HG02938 (cell line): ENCODE results near the gene PHTF2.
"Not testable (repeated sequence)": the region's sequence is repeated elsewhere in the genome, so short reads cannot be mapped to it uniquely, and the experiment has no call there.

Source experiments
- ATAC-seq: cut with Tn5 transposase; IDR thresholded peaks from one replicate; pipeline ENCODE4 v1.9.1; 2021; ENCODE audit warnings: mild to moderate bottlenecking, moderate library complexity; ENCODE audit not compliant: unreplicated experiment

The PHTF2 gene

DNA sequence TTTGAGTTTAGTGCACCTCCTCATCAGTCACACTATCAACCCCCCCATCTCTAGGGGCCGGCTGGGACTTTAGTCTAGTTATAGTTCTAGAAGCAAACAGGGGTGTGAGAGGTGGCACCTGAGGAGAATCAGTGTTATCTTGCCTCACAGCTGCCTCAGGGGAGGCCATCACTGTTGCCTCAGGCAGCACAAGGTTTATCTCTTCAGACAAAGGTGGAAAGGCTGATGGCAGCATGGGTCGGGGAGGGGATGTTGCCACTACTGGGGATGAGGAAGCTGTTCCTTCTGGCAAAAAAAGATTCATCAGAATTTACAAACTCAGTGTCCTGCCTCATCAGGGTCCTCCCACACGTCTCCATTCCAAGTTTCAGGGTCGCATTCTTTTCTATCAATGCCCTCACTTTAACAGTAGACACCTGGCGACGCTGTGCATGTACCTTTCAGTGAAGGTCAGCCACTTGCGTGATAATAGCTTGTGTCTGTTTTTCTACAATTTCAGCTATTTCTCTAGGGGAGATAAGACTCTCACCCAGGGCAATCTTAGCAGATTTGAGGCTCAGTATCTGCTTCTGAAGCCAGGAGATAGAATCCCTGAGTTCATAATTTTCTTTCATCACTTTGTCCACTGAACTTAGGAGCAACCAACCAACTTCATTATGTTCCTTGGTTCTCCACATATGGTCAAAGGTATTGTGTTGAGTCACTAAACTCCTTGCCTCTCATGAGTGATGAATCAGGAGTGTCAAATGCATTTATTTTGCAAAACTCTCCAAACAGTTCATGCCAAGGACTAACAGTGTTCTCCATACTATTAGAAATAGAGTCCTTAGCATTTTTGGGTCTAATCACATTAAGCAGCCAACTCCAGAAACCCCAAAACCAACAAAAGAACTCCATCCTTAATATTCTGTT lies 75.1 kb downstream of the PHTF2 start:
- ATAC-seq = not testable (repeated sequence)

DNA sequence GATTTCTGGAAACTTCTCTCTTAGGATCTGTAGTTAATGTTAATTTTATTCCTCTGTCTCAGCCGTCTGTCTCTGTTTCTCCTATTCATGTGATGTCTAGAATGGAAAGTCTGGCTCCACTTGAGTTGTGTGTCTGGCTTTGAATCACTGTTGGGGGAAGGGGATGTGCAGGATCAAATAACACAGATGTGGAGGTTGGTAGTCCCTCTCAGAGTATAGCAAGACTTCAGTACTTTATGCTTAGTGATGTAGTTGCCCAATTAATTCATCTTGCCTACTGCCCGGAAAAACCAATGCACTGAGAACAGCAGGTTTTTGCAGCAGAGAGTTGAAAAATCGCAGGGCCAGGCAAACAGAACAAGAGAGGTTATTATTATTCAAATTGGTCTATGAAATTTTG lies 79.2 kb downstream of the PHTF2 start:
- ATAC-seq = no peak

DNA sequence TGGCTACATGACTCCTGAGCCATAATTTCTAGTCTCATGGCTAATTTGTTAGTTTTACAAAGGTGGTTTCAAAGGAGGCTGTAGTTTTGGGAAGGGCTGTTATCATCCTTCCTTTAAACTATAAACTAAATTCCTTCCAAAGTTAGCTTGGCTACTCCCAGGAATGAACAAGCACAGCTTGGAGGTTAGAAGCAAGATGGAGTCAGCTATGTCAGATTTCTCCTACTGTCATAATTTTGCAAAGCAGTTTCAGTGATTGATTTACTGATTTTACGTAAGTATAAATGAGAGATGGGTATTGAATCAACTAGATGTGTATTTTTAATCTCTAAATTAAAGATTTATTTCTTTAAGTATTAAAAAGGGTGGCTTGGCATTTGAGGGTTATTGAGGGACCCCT lies 79.9 kb downstream of the PHTF2 start:
- ATAC-seq = no peak

DNA sequence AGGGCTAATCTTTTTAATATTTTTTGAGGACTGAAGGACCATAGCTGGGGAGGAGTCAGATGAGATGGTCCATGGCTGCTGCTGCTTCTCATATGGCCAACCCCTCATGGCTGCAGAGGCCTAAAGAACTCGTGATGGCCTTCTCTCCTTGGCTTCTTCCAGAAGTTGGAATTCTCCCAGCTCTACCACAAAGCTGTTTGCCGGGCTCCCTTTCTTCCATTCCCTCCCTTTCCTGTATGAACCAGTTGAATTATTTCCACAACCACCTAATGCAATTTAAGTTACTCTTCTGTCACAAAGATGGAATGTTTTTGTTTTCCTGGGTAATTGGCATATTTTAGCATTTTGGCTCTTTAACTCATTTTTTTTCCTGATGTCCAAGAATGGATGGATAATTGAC lies 80.7 kb downstream of the PHTF2 start:
- ATAC-seq = no peak

GRCh38 chr7:77881871-77882270 lies 83.3 kb downstream of the PHTF2 start:
- no peak for ATAC-seq

DNA sequence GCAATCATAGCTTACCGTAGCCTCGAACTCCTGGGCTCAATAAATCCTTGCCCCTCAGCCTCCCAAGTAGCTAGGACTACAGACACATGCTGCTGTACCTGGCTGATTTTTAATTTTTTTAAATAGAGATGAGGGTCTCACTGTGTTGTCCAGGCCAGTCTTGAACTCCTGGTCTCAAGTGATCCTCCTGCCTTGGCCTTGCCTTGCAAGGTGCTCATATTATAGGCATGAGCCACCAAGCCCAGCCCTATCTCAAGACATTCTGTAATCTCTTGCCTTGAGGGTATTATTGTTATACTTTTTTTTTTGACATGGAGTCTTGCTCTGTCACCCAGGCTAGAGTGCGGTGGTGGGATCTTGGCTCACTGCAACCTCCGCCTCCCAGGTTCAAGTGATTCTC lies 86.6 kb downstream of the PHTF2 start:
- ATAC-seq = no peak

DNA sequence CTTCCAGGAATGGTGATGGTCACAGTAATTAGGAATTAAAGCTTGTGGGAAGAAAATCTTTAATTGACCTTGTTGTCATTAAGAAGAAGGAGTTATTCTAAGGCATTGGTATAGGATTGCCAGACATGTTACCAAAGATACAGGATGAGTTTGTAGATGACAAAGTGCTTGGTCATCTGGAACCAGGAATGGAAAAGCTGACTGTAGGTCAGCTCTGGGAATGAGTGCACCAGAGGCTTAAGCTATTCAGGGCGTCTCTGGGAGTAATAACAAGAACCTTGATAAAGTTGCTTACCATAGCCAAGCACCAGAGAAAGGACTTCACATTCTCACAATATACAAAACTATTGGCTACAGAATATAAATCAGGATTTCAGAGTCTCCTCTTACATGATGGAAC lies 89.0 kb downstream of the PHTF2 start:
- no peak for ATAC-seq

- no peak for ATAC-seq
Measured at GRCh38 chr7:77888998-77889397, 90.4 kb downstream of the PHTF2 start.

GRCh38 chr7:77893813-77894212 lies 95.2 kb downstream of the PHTF2 start:
- ATAC-seq = no peak

GRCh38 chr7:77894574-77895091 lies 96.1 kb downstream of the PHTF2 start:
- no peak for ATAC-seq

DNA sequence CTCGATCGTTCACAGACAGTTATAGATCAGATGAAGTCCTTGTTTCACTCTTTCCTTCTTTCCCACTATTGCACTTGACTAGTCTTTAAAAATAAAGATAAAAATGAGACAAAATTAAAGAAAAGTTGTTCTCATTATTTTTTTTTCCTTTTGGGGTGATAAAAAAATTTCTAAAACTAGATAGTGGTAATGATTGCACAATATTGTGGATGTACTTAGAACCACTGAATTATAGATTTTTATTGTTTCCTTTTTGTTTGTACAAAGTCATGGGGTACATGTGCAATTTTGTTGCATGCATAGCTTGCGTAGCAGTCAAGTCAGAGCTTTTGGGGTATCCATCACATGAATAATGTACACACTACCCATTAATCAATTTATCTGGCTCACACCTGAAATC lies 97.3 kb downstream of the PHTF2 start:
- ATAC-seq = no peak

DNA sequence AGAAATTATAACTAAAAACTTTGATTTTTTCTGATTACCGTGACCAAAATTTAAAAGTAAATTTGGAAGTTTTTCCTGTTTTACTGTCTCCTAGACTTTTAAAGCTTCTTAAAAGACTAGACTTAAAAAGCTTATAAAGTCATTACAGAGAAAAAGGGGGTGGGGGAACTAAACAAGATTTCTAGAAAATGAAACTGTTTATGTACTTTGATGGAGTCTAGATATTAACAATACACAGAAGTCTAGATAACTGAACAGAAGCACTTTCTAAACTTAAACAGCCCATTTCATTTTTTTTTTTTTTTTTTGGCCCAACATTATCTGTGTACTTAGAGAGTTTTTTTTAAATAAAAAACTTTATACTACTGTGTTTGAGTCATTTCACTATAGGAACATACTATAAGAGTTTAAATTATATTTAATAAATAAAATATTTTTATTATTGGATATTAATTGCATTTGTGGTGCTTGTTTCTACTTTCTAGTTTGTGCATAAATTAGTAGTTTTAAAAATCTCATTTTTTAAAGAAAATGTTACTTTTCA lies 98.5 kb downstream of the PHTF2 start:
- no peak for ATAC-seq

GRCh38 chr7:77899516-77899915 lies 100.9 kb downstream of the PHTF2 start:
- no peak for ATAC-seq

- peak; percentile 41 for ATAC-seq
Measured at GRCh38 chr7:77903597-77903996, 105.0 kb downstream of the PHTF2 start.

DNA sequence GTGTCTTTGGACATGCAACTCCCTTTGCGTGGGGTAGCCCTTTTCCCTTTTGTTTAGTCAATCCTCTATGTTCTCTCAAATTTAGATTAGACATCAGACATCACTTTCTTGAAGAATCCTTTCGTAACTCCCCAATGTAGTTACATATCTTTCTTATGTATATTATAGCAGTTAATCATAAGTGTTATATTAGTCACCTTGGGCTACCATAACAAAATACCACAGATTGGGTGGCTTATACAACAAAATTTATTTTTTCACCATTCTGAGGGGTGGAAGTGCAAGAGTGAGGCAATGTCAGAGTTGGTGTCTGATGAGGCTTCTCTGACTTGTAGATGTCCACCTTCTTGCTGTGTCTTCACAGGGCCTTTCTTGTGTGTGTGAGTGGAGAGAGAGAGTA lies 105.7 kb downstream of the PHTF2 start:
- ATAC-seq = no peak

DNA sequence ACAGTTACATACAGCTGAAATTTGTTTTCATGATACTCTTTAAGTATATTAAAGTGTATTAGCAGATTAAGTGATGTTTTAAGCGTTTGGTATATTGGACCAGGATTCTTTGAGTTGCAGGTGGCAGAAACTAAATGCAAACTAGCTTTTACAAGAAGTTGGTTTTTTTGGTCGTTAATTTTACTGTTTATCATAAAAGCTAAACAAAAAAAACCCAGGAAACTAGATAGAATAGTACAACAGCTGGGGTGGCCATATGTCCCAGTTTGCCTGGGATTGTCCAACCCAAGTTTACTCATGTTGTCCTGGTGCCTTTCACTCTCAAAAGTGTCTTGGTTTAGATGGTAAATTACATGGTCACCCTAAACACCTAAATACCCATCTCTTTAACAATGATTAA lies 108.7 kb downstream of the PHTF2 start:
- ATAC-seq = no peak

DNA sequence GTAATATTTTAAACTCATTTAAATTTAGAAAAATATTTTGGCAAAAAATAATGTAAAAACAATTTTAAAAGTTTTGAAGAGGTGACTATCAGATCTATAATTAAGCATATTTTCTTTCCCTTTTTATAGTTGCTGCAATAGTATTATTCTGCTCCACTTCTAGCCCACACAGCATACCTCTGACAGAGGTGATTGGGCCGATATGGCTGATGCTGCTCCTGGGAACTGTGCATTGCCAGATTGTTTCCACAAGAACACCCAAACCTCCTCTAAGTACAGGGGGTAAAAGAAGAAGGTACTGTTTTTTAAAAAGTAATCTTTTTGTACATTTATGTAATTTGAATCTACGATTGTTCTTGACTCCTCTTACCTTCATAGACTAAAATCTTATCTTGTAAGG lies 110.1 kb downstream of the PHTF2 start:
- ATAC-seq = no peak

DNA sequence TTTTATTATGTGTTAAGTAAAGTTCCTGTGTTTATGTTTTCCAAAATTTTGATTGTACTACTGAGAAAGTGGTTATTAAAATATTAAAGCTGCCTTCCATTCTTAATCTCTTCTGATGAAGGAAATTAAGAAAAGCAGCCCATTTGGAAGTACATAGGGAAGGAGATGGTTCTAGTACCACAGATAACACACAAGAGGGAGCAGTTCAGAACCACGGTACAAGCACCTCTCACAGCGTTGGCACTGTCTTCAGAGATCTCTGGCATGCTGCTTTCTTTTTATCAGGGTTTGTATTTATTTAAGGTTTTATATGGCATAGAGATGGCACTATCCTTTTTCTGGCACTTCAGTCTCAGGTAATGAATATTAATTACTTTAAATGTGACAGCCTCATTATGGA lies 111.6 kb downstream of the PHTF2 start:
- no peak for ATAC-seq

- no peak for ATAC-seq
Measured at GRCh38 chr7:77912293-77912692, 113.7 kb downstream of the PHTF2 start.

DNA sequence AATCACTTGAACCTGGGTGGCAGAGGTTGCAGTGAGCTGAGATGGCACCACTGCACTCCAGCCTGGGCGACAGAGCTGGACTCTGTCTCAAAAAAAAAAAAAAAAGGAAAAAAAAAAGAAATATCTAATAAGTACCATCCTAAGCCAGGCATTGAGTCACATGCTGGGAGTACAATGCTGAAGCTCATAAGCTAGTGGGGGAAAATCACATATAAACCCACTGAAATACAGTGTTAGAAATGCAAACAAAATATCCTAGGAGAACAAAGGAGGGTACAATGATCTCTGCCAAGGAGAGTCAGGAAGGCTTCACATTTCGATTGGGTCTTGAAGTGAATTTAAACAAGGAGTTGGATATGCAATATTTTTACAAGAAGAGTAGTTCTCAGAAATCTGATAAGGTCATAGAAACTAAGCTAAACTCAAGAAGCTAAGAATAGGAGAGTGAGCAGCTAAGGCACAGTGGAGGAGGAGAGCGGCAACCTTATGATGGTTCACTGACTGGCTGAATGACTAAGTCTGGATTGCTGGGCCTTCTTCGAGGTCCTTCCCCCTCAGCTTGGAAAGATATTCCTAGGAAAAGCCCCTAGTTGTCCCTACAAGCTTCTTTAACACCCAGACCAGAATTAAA lies 115.5 kb downstream of the PHTF2 start:
- ATAC-seq = no peak

GRCh38 chr7:77917500-77918262 lies 119.1 kb downstream of the PHTF2 start:
- no peak for ATAC-seq
